ENCODE results near the gene MLANA.

- TF ChIP-seq, protein P1, sequence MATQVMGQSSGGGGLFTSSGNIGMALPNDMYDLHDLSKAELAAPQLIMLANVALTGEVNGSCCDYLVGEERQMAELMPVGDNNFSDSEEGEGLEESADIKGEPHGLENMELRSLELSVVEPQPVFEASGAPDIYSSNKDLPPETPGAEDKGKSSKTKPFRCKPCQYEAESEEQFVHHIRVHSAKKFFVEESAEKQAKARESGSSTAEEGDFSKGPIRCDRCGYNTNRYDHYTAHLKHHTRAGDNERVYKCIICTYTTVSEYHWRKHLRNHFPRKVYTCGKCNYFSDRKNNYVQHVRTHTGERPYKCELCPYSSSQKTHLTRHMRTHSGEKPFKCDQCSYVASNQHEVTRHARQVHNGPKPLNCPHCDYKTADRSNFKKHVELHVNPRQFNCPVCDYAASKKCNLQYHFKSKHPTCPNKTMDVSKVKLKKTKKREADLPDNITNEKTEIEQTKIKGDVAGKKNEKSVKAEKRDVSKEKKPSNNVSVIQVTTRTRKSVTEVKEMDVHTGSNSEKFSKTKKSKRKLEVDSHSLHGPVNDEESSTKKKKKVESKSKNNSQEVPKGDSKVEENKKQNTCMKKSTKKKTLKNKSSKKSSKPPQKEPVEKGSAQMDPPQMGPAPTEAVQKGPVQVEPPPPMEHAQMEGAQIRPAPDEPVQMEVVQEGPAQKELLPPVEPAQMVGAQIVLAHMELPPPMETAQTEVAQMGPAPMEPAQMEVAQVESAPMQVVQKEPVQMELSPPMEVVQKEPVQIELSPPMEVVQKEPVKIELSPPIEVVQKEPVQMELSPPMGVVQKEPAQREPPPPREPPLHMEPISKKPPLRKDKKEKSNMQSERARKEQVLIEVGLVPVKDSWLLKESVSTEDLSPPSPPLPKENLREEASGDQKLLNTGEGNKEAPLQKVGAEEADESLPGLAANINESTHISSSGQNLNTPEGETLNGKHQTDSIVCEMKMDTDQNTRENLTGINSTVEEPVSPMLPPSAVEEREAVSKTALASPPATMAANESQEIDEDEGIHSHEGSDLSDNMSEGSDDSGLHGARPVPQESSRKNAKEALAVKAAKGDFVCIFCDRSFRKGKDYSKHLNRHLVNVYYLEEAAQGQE (tag by site-specific recombination; IDR thresholded peaks at IDR 0.05), result no peak
- TF ChIP-seq ZNF610 (tag by site-specific recombination; IDR thresholded peaks at IDR 0.05; ENCODE audit: borderline replicate concordance), result no peak
- TF ChIP-seq KLF1 (tag by site-specific recombination; IDR thresholded peaks at IDR 0.05), result no peak
- TF ChIP-seq, protein P2, sequence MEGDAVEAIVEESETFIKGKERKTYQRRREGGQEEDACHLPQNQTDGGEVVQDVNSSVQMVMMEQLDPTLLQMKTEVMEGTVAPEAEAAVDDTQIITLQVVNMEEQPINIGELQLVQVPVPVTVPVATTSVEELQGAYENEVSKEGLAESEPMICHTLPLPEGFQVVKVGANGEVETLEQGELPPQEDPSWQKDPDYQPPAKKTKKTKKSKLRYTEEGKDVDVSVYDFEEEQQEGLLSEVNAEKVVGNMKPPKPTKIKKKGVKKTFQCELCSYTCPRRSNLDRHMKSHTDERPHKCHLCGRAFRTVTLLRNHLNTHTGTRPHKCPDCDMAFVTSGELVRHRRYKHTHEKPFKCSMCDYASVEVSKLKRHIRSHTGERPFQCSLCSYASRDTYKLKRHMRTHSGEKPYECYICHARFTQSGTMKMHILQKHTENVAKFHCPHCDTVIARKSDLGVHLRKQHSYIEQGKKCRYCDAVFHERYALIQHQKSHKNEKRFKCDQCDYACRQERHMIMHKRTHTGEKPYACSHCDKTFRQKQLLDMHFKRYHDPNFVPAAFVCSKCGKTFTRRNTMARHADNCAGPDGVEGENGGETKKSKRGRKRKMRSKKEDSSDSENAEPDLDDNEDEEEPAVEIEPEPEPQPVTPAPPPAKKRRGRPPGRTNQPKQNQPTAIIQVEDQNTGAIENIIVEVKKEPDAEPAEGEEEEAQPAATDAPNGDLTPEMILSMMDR (tag by site-specific recombination; IDR thresholded peaks at IDR 0.05), result no peak
- no peak for TF ChIP-seq ZNF747 (tag by site-specific recombination; IDR thresholded peaks at IDR 0.05)
- no peak for TF ChIP-seq ZNF707 (tag by site-specific recombination; IDR thresholded peaks at IDR 0.05)
- TF ChIP-seq ZNF391 (tag by site-specific recombination; IDR thresholded peaks at IDR 0.05; ENCODE audit: borderline replicate concordance, low read depth), result no peak
- no peak for TF ChIP-seq ZNF677 (tag by site-specific recombination; IDR thresholded peaks at IDR 0.05)
- TF ChIP-seq HOXC10 (CRISPR knock-in tag; IDR thresholded peaks at IDR 0.05), result no peak
Measured at GRCh38 chr9:5892456-5893133, 1.9 kb downstream of the MLANA start.

Data from HEK293 (cell line).